Lung (tissue), 12 donors: ENCODE data around the gene PLVAP. TPM values are rescaled to one million over a fixed set of nuclear protein-coding genes. Genes with fewer than 3 reads are reported as not detected.

Source experiments
- ATAC-seq: fragments of 200-7000 bp; cut with Tn5 transposase; one replicate; pipeline ENCODE4 v1.9.1; 2020; ENCODE audit warnings: moderate number of reproducible peaks; ENCODE audit not compliant: insufficient read depth, low FRiP score
- DNase-seq, 3 donors: peaks; one replicate each; pipeline ENCODE4 v3.0.0-alpha.2; 2013 to 2017
- H3K27ac ChIP-seq, 2 donors: one replicate each; pipeline ENCODE4 v1.5.1; 2013; ENCODE audit warnings: mild to moderate bottlenecking in 2 of 2, moderate library complexity in 2 of 2, control low read depth in 1 of 2, inconsistent platforms in 1 of 2, low read depth in 1 of 2, low read length in 1 of 2
- H3K27me3 ChIP-seq, 3 donors: one replicate each; pipeline ENCODE4 v1.5.1; 2013; ENCODE audit warnings: low read length in 2 of 3; ENCODE audit not compliant: control insufficient read depth in 3 of 3, insufficient read depth in 3 of 3
- H3K36me3 ChIP-seq, 4 donors: one replicate each; pipeline ENCODE4 v1.5.1; 2013; ENCODE audit warnings: low read length in 4 of 4, mild to moderate bottlenecking in 1 of 4, moderate library complexity in 1 of 4; ENCODE audit not compliant: control insufficient read depth in 4 of 4, insufficient read depth in 4 of 4
- H3K4me1 ChIP-seq, 5 donors: one replicate each; pipeline ENCODE4 v1.5.1; 2013; ENCODE audit warnings: low read length in 5 of 5, mild to moderate bottlenecking in 2 of 5, moderate library complexity in 1 of 5; ENCODE audit not compliant: control insufficient read depth in 5 of 5, insufficient read depth in 5 of 5
- H3K4me3 ChIP-seq: one replicate; pipeline ENCODE4 v1.5.1; 2013; ENCODE audit warnings: mild to moderate bottlenecking, control low read depth, moderate library complexity
- H3K9ac ChIP-seq, 2 donors: one replicate each; pipeline ENCODE4 v1.5.1; 2013; ENCODE audit warnings: low read length in 2 of 2, control low read depth in 1 of 2; ENCODE audit not compliant: insufficient read depth in 1 of 2
- H3K9me3 ChIP-seq, 4 donors: one replicate each; pipeline ENCODE4 v1.5.1; 2013; ENCODE audit warnings: low read length in 3 of 4, mild to moderate bottlenecking in 1 of 4, moderate library complexity in 1 of 4; ENCODE audit not compliant: control insufficient read depth in 4 of 4, insufficient read depth in 3 of 4
- CTCF ChIP-seq: IDR thresholded peaks from 2 replicates; pipeline ENCODE4 v1.5.1; 2012; ENCODE audit warnings: mild to moderate bottlenecking; ENCODE audit errors: control extremely low read depth, extremely low read depth
- WGBS, 2 donors: extraction: QIAGEN DNeasy Blood & Tissue Kit; methylation state at CpG; one replicate each; pipeline ENCODE4 v1.1.7; 2013; 5-methylcytosine and 5-hydroxymethylcytosine counted together
- polyA plus RNA-seq, 2 donors: library from polyadenylated mRNA; stranded (reverse); fragments of 200-250 nt; gene quantifications; one replicate each; pipeline ENCODE4 v1.2.1, GENCODE V29; 2013
- total RNA-seq, 2 donors: library from RNA; depleted of rRNA in 1 of 2; stranded (reverse); fragments of >200 nt in 1 of 2; gene quantifications; one replicate each; pipeline ENCODE4 v1.2.1, GENCODE V29; 2014 to 2021
- donor health status: control.
- donor health status: control.
- donor health status: Bipolar disorder and iron deficiency.
- donor health status: healthy.
- donor health status: DM: yes; HTN: yes; CAD: no.

Gene PLVAP
- total and polyA plus RNA-seq, 4 donors = 6.4 to 55.0 (median 25.8) TPM

GRCh38 chr19:17328517-17329365 is 48.4 kb downstream of the PLVAP start:
- WGBS, 2 donors = 8 to 27% methylated on average over 56 to 94 of the region's 94 CpGs
- DNase-seq (no peak), ATAC-seq (no peak)
- Histone ChIP-seq H3K36me3 (peaks cover 0 to 14% (median 2%) of the 10 kb centered on the region in 4 donors), H3K27me3 (peaks cover 0 to 9% (median 2%) of the 10 kb centered on the region in 3 donors), H3K27ac (no peak overlapping the region), H3K4me1 (peaks cover 0 to 13% (median 1%) of the 10 kb centered on the region in 5 donors), H3K9me3 (no peaks in the 10 kb centered on the region), H3K4me3 (peak overlapping the region; percentile 24), H3K9ac (no peak overlapping the region)
- TF ChIP-seq CTCF = no peak

GRCh38 chr19:17327654-17328516 is 49.3 kb downstream of the PLVAP start:
- H3K27me3 ChIP-seq = peaks cover 0 to 9% (median 2%) of the 10 kb centered on the region in 3 donors
- H3K9ac ChIP-seq = no peak overlapping the region
- H3K4me3 ChIP-seq = peak overlapping the region; percentile 24
- peaks cover 0 to 8% (median 3%) of the 10 kb centered on the region in 5 donors for H3K4me1 ChIP-seq
- peaks cover 0 to 14% (median 2%) of the 10 kb centered on the region in 4 donors for H3K36me3 ChIP-seq
- no peak overlapping the region for H3K27ac ChIP-seq
- TF ChIP-seq CTCF = no peak
- 34 to 40% methylated on average over 58 to 64 of the region's 64 CpGs for WGBS, 2 donors
- DNase-seq (peak; percentile 63 to 77 (median 72)), ATAC-seq (peak; percentile 75)
- no peaks in the 10 kb centered on the region for H3K9me3 ChIP-seq

DNA sequence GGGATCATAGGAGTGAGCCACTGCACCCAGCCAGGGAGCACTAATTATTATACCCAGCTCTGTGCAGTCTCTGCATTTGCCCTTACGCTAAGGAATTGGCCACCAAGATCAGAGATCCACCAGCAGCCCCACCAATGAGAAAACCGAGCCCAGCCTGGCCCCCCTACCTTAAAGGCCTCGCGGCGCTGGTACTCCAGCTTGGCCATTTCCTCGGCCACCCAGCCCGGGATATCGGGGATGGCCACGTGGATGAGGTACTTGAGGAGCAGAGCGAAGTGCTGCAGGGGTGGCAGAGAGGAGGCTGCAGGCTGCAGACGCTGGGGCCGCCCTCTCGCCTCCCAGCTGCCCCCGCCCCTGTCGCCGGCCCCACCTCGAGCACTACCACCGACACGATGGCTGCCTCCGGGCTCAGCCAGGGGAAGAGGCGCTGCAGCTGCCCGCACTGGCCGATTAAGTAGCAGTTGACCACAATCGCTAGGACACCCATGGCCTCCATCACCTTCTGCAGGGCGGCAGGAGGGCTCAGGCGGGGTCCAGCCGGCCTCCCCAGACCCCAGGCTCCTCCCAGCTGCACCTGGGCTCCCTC is 50.0 kb downstream of the PLVAP start:
- TF ChIP-seq CTCF = no peak
- ATAC-seq (no peak), DNase-seq (no peak)
- Histone ChIP-seq H3K4me3 (no peak overlapping the region), H3K27me3 (peaks cover 0 to 9% (median 2%) of the 10 kb centered on the region in 3 donors), H3K9ac (no peak overlapping the region), H3K36me3 (peaks cover 0 to 14% (median 1%) of the 10 kb centered on the region in 4 donors), H3K27ac (no peak overlapping the region), H3K4me1 (peaks cover 0 to 8% (median 6%) of the 10 kb centered on the region in 5 donors), H3K9me3 (no peaks in the 10 kb centered on the region)
- 92 to 95% methylated on average over 26 to 27 of the region's 27 CpGs for WGBS, 2 donors
